HG02610 (cell line): ENCODE results near the gene KCNMA1.

ENCODE experiments used
- ATAC-seq: cut with Tn5 transposase; IDR thresholded peaks from one replicate; pipeline ENCODE4 v1.9.1; 2021; ENCODE audit warnings: mild to moderate bottlenecking, moderate library complexity; ENCODE audit not compliant: unreplicated experiment

Gene KCNMA1

GRCh38 chr10:77513781-77514331, 123.8 kb downstream of the KCNMA1 start:
- no peak for ATAC-seq

GRCh38 chr10:77513220-77513619, 124.4 kb downstream of the KCNMA1 start:
- no peak for ATAC-seq

- no peak for ATAC-seq
Measured at GRCh38 chr10:77512219-77512578, 125.4 kb downstream of the KCNMA1 start.

GRCh38 chr10:77511498-77512218, 126.0 kb downstream of the KCNMA1 start:
- no peak for ATAC-seq

GRCh38 chr10:77510695-77511094, 126.9 kb downstream of the KCNMA1 start:
- no peak for ATAC-seq

- ATAC-seq, result no peak
Measured at GRCh38 chr10:77510294-77510693, 127.3 kb downstream of the KCNMA1 start.

- no peak for ATAC-seq
Measured at GRCh38 chr10:77509391-77509790, 128.2 kb downstream of the KCNMA1 start.

GRCh38 chr10:77507291-77507880, 130.2 kb downstream of the KCNMA1 start:
- ATAC-seq, result no peak

- no peak for ATAC-seq
Measured at GRCh38 chr10:77506517-77507200, 130.9 kb downstream of the KCNMA1 start.

- no peak for ATAC-seq
Measured at GRCh38 chr10:77505431-77506334, 131.9 kb downstream of the KCNMA1 start.

GRCh38 chr10:77504873-77505257, 132.7 kb downstream of the KCNMA1 start:
- ATAC-seq, result no peak

GRCh38 chr10:77504196-77504872, 133.3 kb downstream of the KCNMA1 start:
- ATAC-seq, result no peak

- ATAC-seq, result peak; percentile 42
Measured at GRCh38 chr10:77501846-77502261, 135.8 kb downstream of the KCNMA1 start.

GRCh38 chr10:77501152-77501845, 136.3 kb downstream of the KCNMA1 start:
- ATAC-seq, result peak; percentile 10

GRCh38 chr10:77500754-77501151, 136.9 kb downstream of the KCNMA1 start:
- peak; percentile 57 for ATAC-seq

GRCh38 chr10:77498829-77499228, 138.8 kb downstream of the KCNMA1 start:
- ATAC-seq, result no peak

- ATAC-seq, result no peak
Measured at GRCh38 chr10:77498210-77498609, 139.4 kb downstream of the KCNMA1 start.

GRCh38 chr10:77497748-77498147, 139.9 kb downstream of the KCNMA1 start:
- no peak for ATAC-seq

- no peak for ATAC-seq
Measured at GRCh38 chr10:77496941-77497420, 140.6 kb downstream of the KCNMA1 start.
